ENCODE results near the gene RCL1. TPM values are rescaled to one million over a fixed set of nuclear protein-coding genes. Genes with fewer than 3 reads are reported as not detected.

RCL1 gene
- total and polyA plus RNA-seq, 2 of the 13 experiments (the other 11 are each of a cell fraction or from before 2014, with no cell fraction given): 22.3 to 31.6 TPM

GRCh38 chr9:4762108-4762885 is 30.4 kb upstream of the RCL1 start (continued):
- TF ChIP-seq ZNF770 (CRISPR knock-in tag; IDR thresholded peaks at IDR 0.05) (peak; percentile 85; the same call in 1 of the 2 replicates), CBFB (CRISPR knock-in tag; IDR thresholded peaks at IDR 0.05) (no peak), KLF16 (CRISPR knock-in tag; IDR thresholded peaks at IDR 0.05) (no peak), ZNF292 (CRISPR knock-in tag; IDR thresholded peaks at IDR 0.05; ENCODE audit: borderline replicate concordance, low read depth) (peak; percentile 24; the same call in 1 of the 2 replicates), ZNF143 (CRISPR knock-in tag; IDR thresholded peaks at IDR 0.05) (no peak), SP4 (CRISPR knock-in tag; IDR thresholded peaks at IDR 0.05) (no peak), ZBTB44 (CRISPR knock-in tag; IDR thresholded peaks at IDR 0.05) (no peak), RCOR2 (CRISPR knock-in tag; IDR thresholded peaks at IDR 0.05) (no peak), ZNF17 (CRISPR knock-in tag; IDR thresholded peaks at IDR 0.05) (no peak), ZBTB25 (CRISPR knock-in tag; IDR thresholded peaks at IDR 0.05) (no peak), CREM (IDR thresholded peaks at IDR 0.05) (no peak), CREM (CRISPR knock-in tag; IDR thresholded peaks at IDR 0.05) (no peak), ZNF777 (CRISPR knock-in tag; IDR thresholded peaks at IDR 0.05) (no peak), ZBTB49 (CRISPR knock-in tag; IDR thresholded peaks at IDR 0.05; ENCODE audit: borderline replicate concordance) (no peak), HINFP (CRISPR knock-in tag; IDR thresholded peaks at IDR 0.05; ENCODE audit: low read depth) (no peak), ARNTL (CRISPR knock-in tag; IDR thresholded peaks at IDR 0.05) (no peak), PHF20 (CRISPR knock-in tag; IDR thresholded peaks at IDR 0.05) (no peak), SMYD3 (CRISPR knock-in tag; IDR thresholded peaks at IDR 0.05) (no peak), SKI (IDR thresholded peaks at IDR 0.05; ENCODE audit: partially characterized antibody) (peak; percentile 84), ZNF549 (CRISPR knock-in tag; IDR thresholded peaks at IDR 0.05) (no peak), ZNF235 (CRISPR knock-in tag; IDR thresholded peaks at IDR 0.05; ENCODE audit: borderline replicate concordance) (no peak), SUZ12 (IDR thresholded peaks at IDR 0.05; ENCODE audit: low read depth, low read length) (no peak), NFIB (CRISPR knock-in tag; IDR thresholded peaks at IDR 0.05; ENCODE audit: borderline replicate concordance) (no peak)

Data from HepG2 (cell line).